Body of pancreas (tissue), 4 donors: Measurements from ENCODE around the gene PSMG4. TPM values are rescaled to one million over a fixed set of nuclear protein-coding genes. Genes with fewer than 3 reads are reported as not detected.

Source experiments
- ATAC-seq: fragments of 150-250 bp; one replicate; pipeline ENCODE4 v1.9.1; 2016
- DNase-seq, 4 donors: peaks; one replicate each; pipeline ENCODE4 v3.0.0-alpha.2; 2019
- H3K27ac ChIP-seq, 4 donors: fragments of 200-600 bp; sonication (generic); 1 replicate in 3 of 4; 2 replicates in 1 of 4; pipeline versions ENCODE4 v1.5.1 to v1.6.1; 2016 to 2019; ENCODE audit warnings: mild to moderate bottlenecking in 1 of 4, mixed read lengths in 1 of 4, moderate library complexity in 1 of 4
- H3K27me3 ChIP-seq, 2 donors: fragments of 200-600 bp; sonication (generic); one replicate each; pipeline ENCODE4 v1.6.0; 2016; ENCODE audit warnings: mild to moderate bottlenecking in 1 of 2
- H3K36me3 ChIP-seq, 2 donors: fragments of 200-600 bp; sonication (generic); replicated peaks in 1 of 2; 2 replicates each; pipeline ENCODE4 v1.5.1; 2016; ENCODE audit warnings: low read depth in 2 of 2; ENCODE audit not compliant: insufficient read depth in 1 of 2
- H3K4me1 ChIP-seq: fragments of 200-600 bp; sonication (generic); one replicate; pipeline ENCODE4 v1.6.0; 2016
- H3K4me3 ChIP-seq, 2 donors: fragments of 200-600 bp; sonication (generic); 1 replicate in 1 of 2; 2 replicates in 1 of 2; pipeline ENCODE4 v1.5.1; 2016 to 2019
- H3K9me3 ChIP-seq, 3 donors: fragments of 200-600 bp; sonication (generic); 1 replicate in 2 of 3; 2 replicates in 1 of 3; pipeline ENCODE4 v1.5.1; 2016
- POLR2A ChIP-seq, 3 donors: fragments of 450-650 bp; IDR thresholded peaks; one replicate each; pipeline ENCODE4 v1.6.1; 2016; ENCODE audit warnings: antibody characterized with exemption in 3 of 3, mild to moderate bottlenecking in 2 of 3
- WGBS, 2 donors: methylation state at CpG; one replicate each; pipeline ENCODE4 v1.1.5; 2017; 5-methylcytosine and 5-hydroxymethylcytosine counted together
- intact Hi-C: fragments of 100-400 bp; cut with DNase I; formaldehyde crosslinking; loops from one replicate; pipeline ENCODE4 v1.15.1; 2023
- total RNA-seq, 2 donors: library from RNA; depleted of rRNA; stranded (reverse); fragments of >200 nt; gene quantifications; one replicate each; pipeline ENCODE4 v1.1.0, GENCODE V29; 2016
- TF ChIP-seq, protein P1 (sequence below), 7 experiments: fragments of 450-650 bp in 4 of 7; fragments of 200-600 bp in 3 of 7; sonication (generic) in 3 of 7; IDR thresholded peaks; one replicate each; pipeline ENCODE4 v1.5.1; 2016 to 2019; ENCODE audit warnings: antibody characterized with exemption in 7 of 7

The PSMG4 gene
- total RNA-seq, 2 donors from 2014 or later: 10.9 to 11.2 TPM

DNA sequence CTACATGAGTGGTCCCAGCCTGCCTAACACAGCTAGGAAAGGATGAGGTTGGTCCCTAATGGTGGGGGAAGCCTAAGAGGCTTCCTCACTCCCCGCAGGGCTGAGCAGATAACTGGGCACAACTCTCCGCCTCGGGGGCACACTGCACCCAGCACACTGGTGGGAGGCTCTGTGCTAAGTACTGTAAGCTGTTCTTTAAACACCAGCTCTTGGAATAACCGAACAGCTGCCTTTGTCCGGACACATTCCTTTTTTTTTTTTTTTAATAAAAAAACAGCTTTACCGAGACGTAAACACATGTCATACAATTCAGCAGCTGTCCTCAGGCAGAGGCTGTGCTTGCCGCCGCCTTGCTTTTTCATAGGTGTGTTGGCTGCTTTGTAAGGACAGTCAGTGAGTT lies 6.9 kb downstream of the PSMG4 start:
- no peak for DNase-seq
- ATAC-seq: no peak
- Histone ChIP-seq H3K4me1 (peaks cover 28% of the 10 kb centered on the region), H3K9me3 (no peaks in the 10 kb centered on the region), H3K27ac (no peak overlapping the region), H3K36me3 (peaks cover 6 to 9% of the 10 kb centered on the region in 2 donors), H3K27me3 (no peaks in the 10 kb centered on the region), H3K4me3 (no peak overlapping the region)
- intact Hi-C loops: no loop called here
- no peak for TF ChIP-seq POLR2A (IDR thresholded peaks at IDR 0.05)
- TF ChIP-seq, protein P1, sequence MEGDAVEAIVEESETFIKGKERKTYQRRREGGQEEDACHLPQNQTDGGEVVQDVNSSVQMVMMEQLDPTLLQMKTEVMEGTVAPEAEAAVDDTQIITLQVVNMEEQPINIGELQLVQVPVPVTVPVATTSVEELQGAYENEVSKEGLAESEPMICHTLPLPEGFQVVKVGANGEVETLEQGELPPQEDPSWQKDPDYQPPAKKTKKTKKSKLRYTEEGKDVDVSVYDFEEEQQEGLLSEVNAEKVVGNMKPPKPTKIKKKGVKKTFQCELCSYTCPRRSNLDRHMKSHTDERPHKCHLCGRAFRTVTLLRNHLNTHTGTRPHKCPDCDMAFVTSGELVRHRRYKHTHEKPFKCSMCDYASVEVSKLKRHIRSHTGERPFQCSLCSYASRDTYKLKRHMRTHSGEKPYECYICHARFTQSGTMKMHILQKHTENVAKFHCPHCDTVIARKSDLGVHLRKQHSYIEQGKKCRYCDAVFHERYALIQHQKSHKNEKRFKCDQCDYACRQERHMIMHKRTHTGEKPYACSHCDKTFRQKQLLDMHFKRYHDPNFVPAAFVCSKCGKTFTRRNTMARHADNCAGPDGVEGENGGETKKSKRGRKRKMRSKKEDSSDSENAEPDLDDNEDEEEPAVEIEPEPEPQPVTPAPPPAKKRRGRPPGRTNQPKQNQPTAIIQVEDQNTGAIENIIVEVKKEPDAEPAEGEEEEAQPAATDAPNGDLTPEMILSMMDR (IDR thresholded peaks at IDR 0.05): no peak
- 61 to 72% methylated on average over 9 of the region's 9 CpGs for WGBS, 2 donors

DNA sequence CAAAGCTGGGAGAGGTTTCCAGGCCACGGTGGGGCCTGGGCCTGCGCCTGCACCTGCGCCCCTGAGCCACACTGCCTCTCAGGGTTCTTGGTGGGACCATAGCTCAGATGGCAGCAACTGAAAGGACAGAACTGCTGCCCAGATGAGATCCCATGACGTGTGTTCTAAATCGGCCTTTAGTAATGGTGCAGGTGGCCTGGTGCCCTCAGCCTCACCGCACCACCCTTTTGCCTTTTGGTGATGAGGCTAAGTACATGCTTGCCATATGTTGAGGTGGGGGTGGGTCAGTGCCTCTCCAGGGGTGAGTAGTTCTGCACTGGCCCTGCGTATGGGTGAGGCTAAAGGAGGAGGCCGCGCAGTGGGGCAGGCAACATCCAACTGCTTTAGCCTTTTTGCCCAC lies 7.4 kb downstream of the PSMG4 start:
- Histone ChIP-seq H3K27me3 (no peaks in the 10 kb centered on the region), H3K4me1 (peaks cover 23% of the 10 kb centered on the region), H3K9me3 (no peaks in the 10 kb centered on the region), H3K27ac (no peak overlapping the region), H3K36me3 (peaks cover 6 to 12% of the 10 kb centered on the region in 2 donors), H3K4me3 (no peak overlapping the region)
- DNase-seq (no peak), ATAC-seq (no peak)
- intact Hi-C loops: no loop called here
- TF ChIP-seq POLR2A (IDR thresholded peaks at IDR 0.05): no peak
- TF ChIP-seq, protein P1 (IDR thresholded peaks at IDR 0.05): no peak
- whole genome bisulfite sequencing, 2 donors: 50 to 62% methylated on average over 6 to 9 of the region's 9 CpGs

DNA sequence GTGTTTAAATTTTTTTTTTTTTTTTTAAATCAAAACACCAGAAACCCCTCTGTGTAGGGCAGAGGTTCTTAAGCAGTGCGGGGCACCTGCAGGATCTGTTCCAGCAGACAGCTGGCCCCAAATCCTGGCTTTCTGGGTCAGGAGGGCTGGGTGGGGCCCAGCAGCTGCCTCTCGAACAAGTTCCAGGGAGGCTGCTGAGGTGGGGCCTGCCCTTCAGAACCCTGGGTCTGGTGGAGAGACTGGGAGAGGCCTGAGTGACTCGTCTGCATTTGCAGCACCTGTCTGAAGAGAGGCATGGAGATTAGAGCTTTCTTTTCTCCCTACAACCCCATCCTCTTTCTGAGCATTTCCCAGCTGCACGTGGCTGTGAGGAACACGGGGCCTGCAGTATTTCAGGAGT lies 8.4 kb downstream of the PSMG4 start:
- ATAC-seq: no peak
- H3K27ac ChIP-seq: no peak overlapping the region
- whole genome bisulfite sequencing, 2 donors: 68 to 80% methylated on average over 4 to 5 of the region's 5 CpGs
- intact Hi-C loops: no loop called here
- TF ChIP-seq POLR2A (IDR thresholded peaks at IDR 0.05): no peak
- TF ChIP-seq, protein P1 (IDR thresholded peaks at IDR 0.05): no peak
- DNase-seq: no peak
- no peak overlapping the region for H3K4me3 ChIP-seq
- peaks cover 6 to 21% of the 10 kb centered on the region in 2 donors for H3K36me3 ChIP-seq
- H3K4me1 ChIP-seq: peaks cover 13% of the 10 kb centered on the region
- no peaks in the 10 kb centered on the region for H3K27me3 ChIP-seq
- no peaks in the 10 kb centered on the region for H3K9me3 ChIP-seq

DNA sequence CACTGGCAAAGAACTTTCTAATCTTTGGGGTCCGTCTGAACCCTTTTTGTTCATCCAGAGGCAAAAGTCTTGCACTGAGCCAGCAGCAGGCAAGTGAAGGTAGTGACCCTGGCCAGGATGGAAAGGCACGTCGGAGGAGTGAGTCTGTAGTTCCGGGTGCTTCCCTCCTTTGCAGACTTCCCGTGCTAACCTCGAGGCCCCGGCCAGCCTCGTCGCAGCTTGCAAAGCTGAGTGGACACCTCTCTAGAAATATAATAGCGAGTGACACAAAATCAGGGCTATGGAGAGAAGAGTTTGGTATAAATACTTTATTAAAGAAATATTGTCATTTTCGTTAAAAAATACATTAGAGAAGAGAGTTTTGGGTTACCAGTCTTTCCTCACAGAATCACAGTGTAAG lies 9.9 kb downstream of the PSMG4 start:
- peaks cover 4% of the 10 kb centered on the region for H3K4me1 ChIP-seq
- 80 to 81% methylated on average over 11 of the region's 11 CpGs for WGBS, 2 donors
- H3K4me3 ChIP-seq: no peak overlapping the region
- ATAC-seq (no peak), DNase-seq (no peak)
- no peak for TF ChIP-seq POLR2A (IDR thresholded peaks at IDR 0.05)
- TF ChIP-seq, protein P1 (IDR thresholded peaks at IDR 0.05): no peak
- H3K27me3 ChIP-seq: no peaks in the 10 kb centered on the region
- H3K36me3 ChIP-seq: peaks cover 4 to 21% of the 10 kb centered on the region in 2 donors
- no peaks in the 10 kb centered on the region for H3K9me3 ChIP-seq
- H3K27ac ChIP-seq: no peak overlapping the region
- intact Hi-C loops: no loop called here

DNA sequence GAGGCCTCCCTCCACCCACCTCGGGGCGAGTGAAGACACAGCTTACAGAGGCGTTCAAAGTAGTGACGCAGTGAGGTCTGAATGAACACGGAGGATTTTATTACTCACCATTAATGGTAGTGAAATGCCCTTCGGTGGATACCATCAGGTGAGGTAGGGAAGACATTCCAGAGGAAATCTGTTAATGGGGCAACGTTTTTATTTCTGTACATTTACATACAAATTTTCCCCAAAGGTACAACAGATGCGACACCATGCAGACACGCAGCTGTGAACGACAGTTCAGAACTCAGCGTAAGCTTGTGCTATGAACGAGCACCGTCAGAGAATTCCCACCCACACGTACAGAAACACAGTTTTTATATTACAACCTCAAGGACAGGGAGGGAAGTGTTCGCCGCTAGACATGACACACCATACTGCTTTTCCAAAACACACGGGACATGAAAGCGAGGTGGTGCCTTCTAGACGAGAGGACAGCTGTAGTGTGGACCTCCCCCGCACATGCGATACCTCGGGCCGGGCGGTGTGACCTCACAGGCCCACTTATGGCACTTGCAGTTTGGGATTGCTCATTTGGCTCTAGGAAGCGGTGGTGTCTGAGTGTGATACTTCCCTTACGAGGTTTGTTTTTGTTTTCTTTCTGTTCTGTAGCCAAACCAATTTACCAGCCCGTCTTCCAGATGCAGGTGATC lies 10.7 kb downstream of the PSMG4 start:
- 78 to 82% methylated on average over 27 of the region's 27 CpGs for WGBS, 2 donors
- intact Hi-C loops: no loop called here
- no peak for DNase-seq
- no peak for ATAC-seq
- no peaks in the 10 kb centered on the region for H3K27me3 ChIP-seq
- H3K4me3 ChIP-seq: no peak overlapping the region
- TF ChIP-seq, protein P1 (IDR thresholded peaks at IDR 0.05): no peak
- no peak for TF ChIP-seq POLR2A (IDR thresholded peaks at IDR 0.05)
- H3K27ac ChIP-seq: no peak overlapping the region
- no peaks in the 10 kb centered on the region for H3K4me1 ChIP-seq
- no peaks in the 10 kb centered on the region for H3K9me3 ChIP-seq
- H3K36me3 ChIP-seq: peaks cover 0 to 17% of the 10 kb centered on the region in 2 donors
